GM18498 (cell line): ENCODE measurements around the gene C3AR1.

Source experiments
- ATAC-seq: cut with Tn5 transposase; IDR thresholded peaks from one replicate; pipeline ENCODE4 v1.9.1; 2021; ENCODE audit warnings: mild to moderate bottlenecking, moderate library complexity; ENCODE audit not compliant: unreplicated experiment

C3AR1 gene

DNA sequence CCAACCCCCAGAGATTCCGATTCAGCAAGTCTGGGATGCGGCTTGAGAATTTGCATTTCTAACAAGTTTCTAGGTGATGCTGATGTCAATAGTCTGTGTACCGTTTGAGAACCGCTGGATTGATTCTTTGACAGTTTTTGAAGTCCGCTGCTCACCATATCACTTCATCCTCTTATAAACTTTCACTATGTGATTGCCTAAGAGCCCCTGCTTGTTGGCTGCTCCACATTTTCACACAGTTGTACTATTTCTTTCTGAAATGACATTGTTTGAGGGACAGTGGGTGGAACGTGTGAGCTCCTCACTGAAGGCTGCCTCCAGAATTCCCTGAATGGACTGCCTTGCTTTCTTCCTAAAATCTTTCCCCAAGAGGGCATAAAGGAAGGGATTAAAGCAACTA lies 7.7 kb downstream of the C3AR1 start:
- ATAC-seq = no peak

GRCh38 chr12:8057839-8058238 lies 8.3 kb downstream of the C3AR1 start:
- ATAC-seq = no peak

- ATAC-seq = no peak
Measured at GRCh38 chr12:8057306-8057705, 8.9 kb downstream of the C3AR1 start.

- ATAC-seq = no peak
Measured at GRCh38 chr12:8054816-8055215, 11.3 kb downstream of the C3AR1 start.

- no peak for ATAC-seq
Measured at GRCh38 chr12:8052679-8053078, 13.5 kb downstream of the C3AR1 start.

- ATAC-seq = no peak
Measured at GRCh38 chr12:8050600-8051250, 15.4 kb downstream of the C3AR1 start.

DNA sequence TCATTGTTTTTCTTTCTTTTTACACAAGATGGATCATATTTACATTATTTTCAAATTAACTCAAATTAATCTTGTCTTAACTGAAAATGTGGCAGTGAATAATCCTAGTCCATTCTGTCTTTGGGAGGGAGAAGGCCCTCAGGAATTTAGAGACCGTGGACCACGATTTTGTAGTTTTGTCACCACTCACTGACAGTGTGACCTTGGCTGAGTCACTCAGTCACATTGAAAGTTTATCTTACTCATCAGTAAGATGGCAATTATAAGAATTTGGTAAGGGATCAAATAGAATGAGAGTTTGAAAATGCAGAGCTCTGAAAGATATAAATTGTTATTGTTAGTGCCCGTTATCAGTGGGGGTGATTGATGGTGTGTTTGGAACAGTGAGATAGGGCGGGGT lies 17.3 kb downstream of the C3AR1 start:
- no peak for ATAC-seq

- ATAC-seq = no peak
Measured at GRCh38 chr12:8047842-8048241, 18.3 kb downstream of the C3AR1 start.

GRCh38 chr12:8045952-8046944 lies 19.9 kb downstream of the C3AR1 start:
- peak; percentile 46 for ATAC-seq

DNA sequence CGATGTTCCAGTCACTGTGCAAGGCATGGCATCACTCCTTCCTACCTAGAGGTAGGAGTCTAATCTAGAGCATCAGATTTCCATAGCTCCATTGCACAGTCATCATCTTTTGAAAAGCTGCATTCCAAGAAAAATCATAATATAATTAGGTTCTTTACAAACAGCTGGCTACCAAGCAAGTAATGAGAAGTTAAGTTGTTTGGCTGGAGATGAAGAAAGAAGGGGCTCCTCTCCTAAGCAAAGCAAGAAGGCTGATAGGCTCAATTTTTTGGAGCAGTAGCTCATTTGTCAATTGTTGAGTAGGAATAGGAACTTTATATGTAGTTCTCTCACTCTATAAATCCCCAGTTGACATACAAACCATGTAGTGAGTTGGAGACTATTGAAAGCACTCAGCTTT lies 25.4 kb downstream of the C3AR1 start:
- ATAC-seq = no peak

- no peak for ATAC-seq
Measured at GRCh38 chr12:8038659-8039114, 27.5 kb downstream of the C3AR1 start.

- ATAC-seq = no peak
Measured at GRCh38 chr12:8037947-8038346, 28.2 kb downstream of the C3AR1 start.

GRCh38 chr12:8037046-8037663 lies 29.0 kb downstream of the C3AR1 start:
- no peak for ATAC-seq

GRCh38 chr12:8036346-8036745 lies 29.8 kb downstream of the C3AR1 start:
- ATAC-seq = no peak

- ATAC-seq = no peak
Measured at GRCh38 chr12:8035440-8036010, 30.6 kb downstream of the C3AR1 start.

GRCh38 chr12:8034802-8035201 lies 31.4 kb downstream of the C3AR1 start:
- ATAC-seq = no peak

- ATAC-seq = peak; percentile 8
Measured at GRCh38 chr12:8033153-8034044, 32.8 kb downstream of the C3AR1 start.

GRCh38 chr12:8032242-8033152 lies 33.7 kb downstream of the C3AR1 start, which contains the start of gene FOXJ2:
FOXJ2 (plus strand) TSS chr12:8032716; CDS start chr12:8039833, 7,117 bp downstream.
- ATAC-seq = peak; percentile 73

GRCh38 chr12:8031872-8032241 lies 34.3 kb downstream of the C3AR1 start:
- ATAC-seq = no peak
